Body of pancreas (tissue), 4 donors: ENCODE data around the gene MYCN. TPM values are rescaled to one million over a fixed set of nuclear protein-coding genes. Genes with fewer than 3 reads are reported as not detected.
A peak's percentile ranks its signal among the peaks of the same experiment; 100 is the strongest.

Experiments
- ATAC-seq: fragments of 150-250 bp; one replicate; pipeline ENCODE4 v1.9.1; 2016
- DNase-seq, 4 donors: peaks; one replicate each; pipeline ENCODE4 v3.0.0-alpha.2; 2019
- H3K27ac ChIP-seq, 4 donors: fragments of 200-600 bp; sonication (generic); 1 replicate in 3 of 4; 2 replicates in 1 of 4; pipeline versions ENCODE4 v1.5.1 to v1.6.1; 2016 to 2019; ENCODE audit warnings: mild to moderate bottlenecking in 1 of 4, mixed read lengths in 1 of 4, moderate library complexity in 1 of 4
- H3K27me3 ChIP-seq, 2 donors: fragments of 200-600 bp; sonication (generic); one replicate each; pipeline ENCODE4 v1.6.0; 2016; ENCODE audit warnings: mild to moderate bottlenecking in 1 of 2
- H3K36me3 ChIP-seq, 2 donors: fragments of 200-600 bp; sonication (generic); replicated peaks in 1 of 2; 2 replicates each; pipeline ENCODE4 v1.5.1; 2016; ENCODE audit warnings: low read depth in 2 of 2; ENCODE audit not compliant: insufficient read depth in 1 of 2
- H3K4me1 ChIP-seq: fragments of 200-600 bp; sonication (generic); one replicate; pipeline ENCODE4 v1.6.0; 2016
- H3K4me3 ChIP-seq, 2 donors: fragments of 200-600 bp; sonication (generic); 1 replicate in 1 of 2; 2 replicates in 1 of 2; pipeline ENCODE4 v1.5.1; 2016 to 2019
- H3K9me3 ChIP-seq, 3 donors: fragments of 200-600 bp; sonication (generic); 1 replicate in 2 of 3; 2 replicates in 1 of 3; pipeline ENCODE4 v1.5.1; 2016
- POLR2A ChIP-seq, 3 donors: fragments of 450-650 bp; IDR thresholded peaks; one replicate each; pipeline ENCODE4 v1.6.1; 2016; ENCODE audit warnings: antibody characterized with exemption in 3 of 3, mild to moderate bottlenecking in 2 of 3
- WGBS, 2 donors: methylation state at CpG; one replicate each; pipeline ENCODE4 v1.1.5; 2017; 5-methylcytosine and 5-hydroxymethylcytosine counted together
- intact Hi-C: fragments of 100-400 bp; cut with DNase I; formaldehyde crosslinking; loops from one replicate; pipeline ENCODE4 v1.15.1; 2023
- total RNA-seq, 2 donors: library from RNA; depleted of rRNA; stranded (reverse); fragments of >200 nt; gene quantifications; one replicate each; pipeline ENCODE4 v1.1.0, GENCODE V29; 2016
- TF ChIP-seq, protein P1 (sequence below), 7 experiments: fragments of 450-650 bp in 4 of 7; fragments of 200-600 bp in 3 of 7; sonication (generic) in 3 of 7; IDR thresholded peaks; one replicate each; pipeline ENCODE4 v1.5.1; 2016 to 2019; ENCODE audit warnings: antibody characterized with exemption in 7 of 7

Gene MYCN
- not detected for total RNA-seq

DNA sequence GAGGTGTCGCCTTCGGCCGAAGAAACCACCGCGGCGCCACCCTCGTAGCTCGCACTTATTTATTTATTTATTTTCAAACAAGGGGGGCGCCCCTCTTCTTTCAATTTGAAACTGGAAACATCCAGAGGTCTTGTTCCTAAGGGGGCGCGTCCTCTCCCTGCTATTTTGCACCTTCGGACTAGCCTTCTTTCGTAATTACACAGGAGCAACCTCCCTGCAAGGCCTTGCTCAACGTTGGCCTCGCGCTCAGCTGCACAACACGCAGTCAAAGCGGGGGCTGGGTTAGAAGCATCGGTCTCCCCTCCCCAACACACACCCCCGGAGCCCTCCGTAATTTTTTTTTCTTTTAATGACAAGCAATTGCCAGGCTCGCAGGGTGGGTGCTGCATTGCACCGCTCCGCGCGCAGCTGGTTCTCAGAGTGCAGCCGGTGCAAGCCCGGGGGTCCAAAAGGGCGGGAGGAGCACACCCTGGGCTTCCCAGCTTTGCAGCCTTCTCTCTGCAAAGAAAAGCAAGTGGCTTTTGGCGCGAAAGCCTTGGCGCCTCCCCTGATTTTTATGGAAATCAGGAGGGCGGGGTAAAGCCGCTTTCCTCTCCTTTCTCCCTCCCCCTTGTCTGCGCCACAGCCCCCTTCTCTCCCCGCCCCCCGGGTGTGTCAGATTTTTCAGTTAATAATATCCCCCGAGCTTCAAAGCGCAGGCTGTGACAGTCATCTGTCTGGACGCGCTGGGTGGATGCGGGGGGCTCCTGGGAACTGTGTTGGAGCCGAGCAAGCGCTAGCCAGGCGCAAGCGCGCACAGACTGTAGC lies at the start of gene MYCN:
Gene MYCN, plus strand, starts transcription at position 697 of the 807 bp plus-strand sequence. CDS start 1,515 bp downstream, outside the sequence.
- Histone ChIP-seq H3K27ac (no peak within 1 kb of the TSS), H3K4me1 (peaks cover 36% of the 10 kb centered on the region), H3K36me3 (no peaks in the 10 kb centered on the region), H3K27me3 (peaks cover 0 to 23% of the 10 kb centered on the region in 2 donors), H3K4me3 (peak within 1 kb of the TSS in 1 of 2 donors; percentile 30), H3K9me3 (no peaks in the 10 kb centered on the region)
- intact Hi-C loops, result loop anchor here (10.0 kb wide), 1 partner anchor 545 kb away; no protein-coding TSS in a partner anchor
- 1 to 2% methylated on average over 31 to 47 of the region's 47 CpGs for WGBS, 2 donors
- ATAC-seq, result peak; percentile 24
- peak in 2 of 4 donors; percentile 15 to 62 for DNase-seq
- TF ChIP-seq, protein P1, sequence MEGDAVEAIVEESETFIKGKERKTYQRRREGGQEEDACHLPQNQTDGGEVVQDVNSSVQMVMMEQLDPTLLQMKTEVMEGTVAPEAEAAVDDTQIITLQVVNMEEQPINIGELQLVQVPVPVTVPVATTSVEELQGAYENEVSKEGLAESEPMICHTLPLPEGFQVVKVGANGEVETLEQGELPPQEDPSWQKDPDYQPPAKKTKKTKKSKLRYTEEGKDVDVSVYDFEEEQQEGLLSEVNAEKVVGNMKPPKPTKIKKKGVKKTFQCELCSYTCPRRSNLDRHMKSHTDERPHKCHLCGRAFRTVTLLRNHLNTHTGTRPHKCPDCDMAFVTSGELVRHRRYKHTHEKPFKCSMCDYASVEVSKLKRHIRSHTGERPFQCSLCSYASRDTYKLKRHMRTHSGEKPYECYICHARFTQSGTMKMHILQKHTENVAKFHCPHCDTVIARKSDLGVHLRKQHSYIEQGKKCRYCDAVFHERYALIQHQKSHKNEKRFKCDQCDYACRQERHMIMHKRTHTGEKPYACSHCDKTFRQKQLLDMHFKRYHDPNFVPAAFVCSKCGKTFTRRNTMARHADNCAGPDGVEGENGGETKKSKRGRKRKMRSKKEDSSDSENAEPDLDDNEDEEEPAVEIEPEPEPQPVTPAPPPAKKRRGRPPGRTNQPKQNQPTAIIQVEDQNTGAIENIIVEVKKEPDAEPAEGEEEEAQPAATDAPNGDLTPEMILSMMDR (IDR thresholded peaks at IDR 0.05), result peak in 5 of 7 experiments; percentile 52 to 80 (median 71)
- no peak for TF ChIP-seq POLR2A (IDR thresholded peaks at IDR 0.05)

DNA sequence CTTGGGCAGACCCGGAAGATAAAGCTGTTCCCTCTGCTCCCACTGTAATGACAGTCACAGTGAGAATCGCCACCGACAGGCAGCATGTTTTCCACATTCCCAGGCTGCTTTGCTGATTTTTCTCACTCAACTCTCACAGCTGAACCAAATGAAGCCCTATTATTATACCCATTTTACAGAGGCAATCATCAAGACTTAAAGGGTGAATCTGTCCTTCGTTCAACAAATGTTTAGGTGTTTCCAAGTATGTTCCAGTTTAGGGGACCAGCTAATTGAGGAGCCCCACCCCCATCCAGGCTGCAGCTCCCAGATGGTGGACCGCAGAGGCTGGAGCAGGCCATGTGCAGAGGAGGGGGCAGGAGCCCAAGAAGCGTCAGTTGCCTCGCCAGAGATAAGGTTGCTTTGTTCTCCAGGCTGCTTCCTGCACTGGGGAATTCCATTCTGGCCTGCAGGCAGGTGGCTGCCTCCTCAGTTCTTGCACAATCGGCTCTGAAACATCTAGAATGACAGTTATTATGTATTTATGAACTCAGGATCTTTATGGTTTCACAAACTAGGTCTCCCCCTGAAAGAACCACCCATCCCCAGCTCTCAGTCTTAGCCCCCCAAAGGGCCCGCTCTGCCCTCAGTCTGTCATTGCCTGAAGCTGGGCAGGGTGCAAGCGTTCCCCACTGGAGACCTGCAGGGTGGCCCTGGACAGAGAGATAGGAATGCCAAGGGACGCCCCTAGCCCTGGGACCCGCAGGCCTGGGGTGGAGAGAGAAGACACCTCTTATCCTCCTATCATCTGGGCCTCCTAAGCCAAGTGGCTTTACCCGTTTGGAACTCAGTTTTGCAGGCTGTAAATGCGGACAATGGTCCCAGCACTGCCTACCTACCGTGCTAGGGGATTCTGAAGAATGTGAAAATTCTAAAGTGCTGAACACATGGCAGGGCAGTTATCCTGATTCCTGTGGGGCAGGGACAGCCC lies 49.1 kb upstream of the MYCN start:
- WGBS, 2 donors, result 59 to 60% methylated on average over 14 to 15 of the region's 15 CpGs
- ATAC-seq, result no peak
- Histone ChIP-seq H3K9me3 (no peaks in the 10 kb centered on the region), H3K4me3 (no peak overlapping the region), H3K27me3 (no peaks in the 10 kb centered on the region), H3K36me3 (no peaks in the 10 kb centered on the region), H3K4me1 (no peaks in the 10 kb centered on the region), H3K27ac (no peak overlapping the region)
- intact Hi-C loops, result no loop called here
- TF ChIP-seq, protein P1 (IDR thresholded peaks at IDR 0.05), result no peak
- no peak for TF ChIP-seq POLR2A (IDR thresholded peaks at IDR 0.05)
- DNase-seq, result peak in 1 of 4 donors; percentile 8

DNA sequence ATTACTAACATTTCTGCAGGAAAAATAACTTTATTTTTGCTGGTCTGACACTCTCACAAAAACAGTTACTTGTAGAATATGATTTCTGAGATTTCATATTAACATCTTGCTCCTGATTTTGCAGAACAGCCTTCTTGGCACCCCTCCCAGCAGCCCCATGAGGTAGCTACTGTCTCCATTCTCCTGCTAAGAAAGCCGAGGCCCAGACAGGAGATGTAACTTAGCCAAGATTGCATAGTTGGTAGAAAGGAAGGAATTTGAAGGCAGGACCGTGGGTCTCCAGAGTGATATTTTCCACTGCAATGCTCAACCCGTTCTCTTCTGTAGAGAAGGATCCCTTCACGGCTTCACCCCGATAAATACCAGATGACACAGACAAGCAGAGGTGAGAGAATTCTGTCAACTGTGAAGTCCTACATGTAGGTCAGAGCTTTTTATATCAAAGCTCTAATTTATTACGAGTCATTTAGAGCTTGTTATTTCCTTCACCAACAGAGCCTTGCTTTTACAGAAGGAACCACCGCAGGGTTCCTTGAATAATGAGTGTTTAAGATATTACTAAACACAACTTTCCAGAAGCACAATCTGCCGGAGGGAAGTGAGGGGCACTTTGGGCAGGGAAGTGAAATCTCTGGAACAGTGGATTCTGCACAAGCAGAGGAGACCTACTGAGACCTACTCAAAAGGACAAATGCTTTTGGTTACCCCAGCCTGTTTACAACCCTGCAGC lies 48.0 kb upstream of the MYCN start:
- Histone ChIP-seq H3K4me1 (no peaks in the 10 kb centered on the region), H3K27me3 (no peaks in the 10 kb centered on the region), H3K4me3 (no peak overlapping the region), H3K9me3 (no peaks in the 10 kb centered on the region), H3K36me3 (no peaks in the 10 kb centered on the region), H3K27ac (no peak overlapping the region)
- WGBS, 2 donors, result 67 to 69% methylated on average over 8 of the region's 8 CpGs
- intact Hi-C loops, result no loop called here
- ATAC-seq (no peak), DNase-seq (no peak)
- TF ChIP-seq POLR2A (IDR thresholded peaks at IDR 0.05), result no peak
- TF ChIP-seq, protein P1 (IDR thresholded peaks at IDR 0.05), result no peak

DNA sequence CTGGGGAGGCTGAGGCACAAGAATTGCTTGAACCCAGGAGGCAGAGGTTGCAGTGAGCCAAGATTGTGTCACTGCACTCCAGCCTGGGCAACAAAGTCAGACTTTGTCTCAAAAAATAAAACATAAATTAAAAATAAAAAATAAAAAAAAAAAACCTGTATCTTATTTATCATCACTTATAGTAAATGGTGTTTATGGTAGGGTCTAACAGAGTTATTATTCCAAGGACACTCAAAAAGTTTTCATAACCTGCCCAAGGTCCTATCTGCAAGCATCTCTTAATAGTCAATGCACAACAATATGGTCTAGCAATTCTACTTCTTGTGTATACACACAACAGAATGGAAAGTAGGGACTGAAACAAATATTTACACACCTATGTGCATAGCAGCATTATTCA lies 47.3 kb upstream of the MYCN start:
- no peak overlapping the region for H3K4me3 ChIP-seq
- no peak overlapping the region for H3K27ac ChIP-seq
- peaks cover 0 to 3% (median 0%) of the 10 kb centered on the region in 3 donors for H3K9me3 ChIP-seq
- no peaks in the 10 kb centered on the region for H3K36me3 ChIP-seq
- H3K4me1 ChIP-seq, result no peaks in the 10 kb centered on the region
- H3K27me3 ChIP-seq, result no peaks in the 10 kb centered on the region
- intact Hi-C loops, result no loop called here
- TF ChIP-seq POLR2A (IDR thresholded peaks at IDR 0.05), result no peak
- TF ChIP-seq, protein P1 (IDR thresholded peaks at IDR 0.05), result no peak
- ATAC-seq (no peak), DNase-seq (no peak)
